ENCODE measurements around the gene UGT2B17. TPM values are rescaled to one million over a fixed set of nuclear protein-coding genes. Genes with fewer than 3 reads are reported as not detected.

Gene UGT2B17
- not detected in 2 replicates for total RNA-seq

DNA sequence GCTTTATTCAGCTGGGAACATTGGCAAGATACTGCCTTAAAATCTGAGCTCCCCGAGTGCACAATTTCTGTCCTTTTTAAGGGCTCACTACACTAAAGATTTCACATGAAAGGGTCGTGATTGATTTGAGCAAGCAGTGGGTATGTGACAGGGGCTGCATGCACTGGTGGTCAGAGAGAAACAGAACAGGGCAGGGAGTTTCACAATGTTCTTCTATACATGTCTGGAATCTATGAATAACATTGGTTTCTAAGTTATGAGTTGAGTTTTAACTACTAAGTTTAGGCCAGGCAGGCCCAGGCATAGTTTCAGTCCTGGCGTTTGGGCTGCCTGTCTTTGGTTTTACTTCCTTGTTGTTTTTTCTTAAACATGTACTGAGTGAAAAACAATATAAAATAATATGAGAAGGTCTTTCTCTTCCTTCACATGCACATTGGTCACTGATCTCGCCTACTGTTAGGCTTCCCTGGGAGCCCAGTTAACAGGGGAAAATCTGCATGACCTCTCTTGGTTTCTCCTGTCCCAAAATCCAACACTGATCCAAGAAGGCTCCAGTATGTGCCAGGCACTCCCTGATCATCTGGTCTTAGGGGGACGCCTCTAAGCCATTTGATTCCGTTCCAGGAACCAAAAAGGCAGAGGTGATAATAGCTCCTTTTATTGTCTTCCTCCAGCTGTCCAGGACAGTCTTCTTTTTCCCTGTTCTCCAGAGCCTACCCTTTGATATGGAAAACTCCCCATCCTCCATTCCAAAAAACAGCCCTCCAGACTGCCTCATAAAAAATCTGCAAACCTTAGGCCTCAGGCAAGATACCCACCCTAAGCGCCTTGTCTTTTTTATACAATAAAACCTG is at the start of gene UGT2B17:
TSS of gene UGT2B17 (minus strand) at position 51 of the 854 bp plus-strand sequence. CDS start 7,838 bp downstream, outside the sequence.

Other genes with a start within 250 kb of the UGT2B17 start
- 29.5 and 33.8 TPM in 2 replicates for gene YTHDC1, start 226.2 kb downstream of the UGT2B17 start, total RNA-seq
- not detected in 2 replicates for gene TMPRSS11E, start 128.9 kb downstream of the UGT2B17 start, total RNA-seq
- not detected in 2 replicates for gene UGT2B15, start 94.3 kb upstream of the UGT2B17 start, total RNA-seq
- not detected in 2 replicates for gene UGT2B10, start 239.7 kb upstream of the UGT2B17 start, total RNA-seq